D721Med (cell line): ENCODE results near the gene MYRIP.

Experiments
- DNase-seq: peaks from one replicate; pipeline ENCODE4 v3.0.0; 2011; ENCODE audit warnings: low spot score; ENCODE audit not compliant: insufficient read length
- FAIRE-seq: peaks from 2 replicates; lab custom pipeline; 2011; peaks lifted over from hg19 to GRCh38; lab: Jason Lieb, UNC
- CTCF ChIP-seq: IDR thresholded peaks from 2 replicates; pipeline ENCODE4 v1.5.1; 2012; ENCODE audit warnings: mild to moderate bottlenecking, control low read depth; ENCODE audit not compliant: insufficient read depth; ENCODE audit errors: missing control alignments

MYRIP gene

GRCh38 chr3:40240921-40241320 lies 431.5 kb downstream of the MYRIP start:
- DNase-seq = no peak
- TF ChIP-seq CTCF = no peak
- FAIRE-seq = no peak

- DNase-seq (no peak), FAIRE-seq (no peak)
- no peak for TF ChIP-seq CTCF
These were observed 432.8 kb downstream of the MYRIP start for GRCh38 chr3:40242216-40242615.

- DNase-seq (no peak), FAIRE-seq (no peak)
- no peak for TF ChIP-seq CTCF
These were observed 433.2 kb downstream of the MYRIP start for GRCh38 chr3:40242638-40243037.

- DNase-seq (no peak), FAIRE-seq (no peak)
- no peak for TF ChIP-seq CTCF
These were observed 433.6 kb downstream of the MYRIP start for GRCh38 chr3:40243056-40243455.

GRCh38 chr3:40247714-40248454 lies 438.5 kb downstream of the MYRIP start:
- FAIRE-seq = no peak
- TF ChIP-seq CTCF = no peak
- DNase-seq = no peak

- no peak for TF ChIP-seq CTCF
- DNase-seq (no peak), FAIRE-seq (no peak)
These were observed 439.2 kb downstream of the MYRIP start for GRCh38 chr3:40248591-40248990.

GRCh38 chr3:40249168-40249567 lies 439.8 kb downstream of the MYRIP start:
- FAIRE-seq (no peak), DNase-seq (no peak)
- TF ChIP-seq CTCF = no peak
